Measurements from ENCODE around the gene CELF4. TPM values are rescaled to one million over a fixed set of nuclear protein-coding genes. Genes with fewer than 3 reads are reported as not detected.

Gene CELF4
- total RNA-seq, 1 experiment from 2014 or later = not detected

DNA sequence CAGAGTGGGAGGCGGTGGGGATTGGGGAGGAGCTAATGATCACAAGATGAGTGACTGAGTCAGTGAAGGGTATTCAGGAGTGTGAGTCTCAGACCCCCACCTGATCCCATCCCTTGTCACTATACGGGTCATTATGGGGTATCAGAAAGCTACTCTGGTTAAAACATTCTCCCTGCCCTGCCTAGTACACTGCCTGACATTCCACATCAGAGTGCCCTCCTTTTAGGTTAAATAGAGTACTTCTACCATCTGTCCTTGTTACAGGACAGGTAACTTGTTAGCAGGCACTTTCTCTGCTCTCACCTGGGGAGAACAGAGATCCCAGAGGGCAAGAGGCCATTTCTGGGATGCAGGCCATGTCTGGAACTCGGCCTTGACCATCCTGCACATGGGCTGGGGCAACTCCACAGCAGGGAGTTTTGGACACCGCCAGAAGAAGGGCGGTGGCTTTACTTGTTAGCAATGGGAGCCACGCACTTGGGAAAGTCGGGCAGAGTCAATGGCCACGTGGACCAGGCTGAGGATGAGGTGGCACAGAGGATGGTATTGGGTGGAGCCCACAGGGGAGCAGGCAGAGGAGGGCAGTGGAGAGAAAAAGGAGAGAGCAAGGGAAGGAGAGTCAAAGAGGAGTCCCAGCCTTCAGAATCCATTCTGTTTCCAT is 98.5 kb downstream of the CELF4 start:
- ATAC-seq (no peak), DNase-seq (ENCODE audit: low read depth, low spot score) (no peak)
- in situ Hi-C loops (cut with HindIII; ENCODE audit: low pct_unique_long_range_greater_than_20kb, low sequenced_read_pairs) = no loop called here
- no TSS peak for BruUV-seq (replicated peaks)
- H3K36me3 ChIP-seq (ENCODE audit: control insufficient read depth, insufficient read depth, low read length) = no peaks in the 10 kb centered on the region
- no peaks in the 10 kb centered on the region for H3K4me1 ChIP-seq (ENCODE audit: control insufficient read depth, insufficient read depth, low read length)
- intact Hi-C loops (cut with micrococcal nuclease; ENCODE audit: unreplicated experiment) = no loop called here
- 0 out of 2 replicates have a peak, but pooled peaks cover 2% of the 10 kb centered on the region for H3K27me3 ChIP-seq (ENCODE audit: control insufficient read depth, insufficient read depth, low read length)
- no peak overlapping the region for H3K4me3 ChIP-seq (ENCODE audit: low read depth in 2 of 2, low read length in 2 of 2)
- ChIA-PET POLR2A (no interaction called here), CTCF (no interaction called here)
- no peaks in the 10 kb centered on the region for H3K9me3 ChIP-seq (ENCODE audit: control insufficient read depth, insufficient read depth, low read depth, low read length)
- TF ChIP-seq POLR2AphosphoS5 (IDR thresholded peaks at IDR 0.05; ENCODE audit: low read depth, low read length) = no peak
- no peak for TF ChIP-seq TCF7L2 (IDR thresholded peaks at IDR 0.05; ENCODE audit: low read depth, low read length)
- TF ChIP-seq, protein P1, sequence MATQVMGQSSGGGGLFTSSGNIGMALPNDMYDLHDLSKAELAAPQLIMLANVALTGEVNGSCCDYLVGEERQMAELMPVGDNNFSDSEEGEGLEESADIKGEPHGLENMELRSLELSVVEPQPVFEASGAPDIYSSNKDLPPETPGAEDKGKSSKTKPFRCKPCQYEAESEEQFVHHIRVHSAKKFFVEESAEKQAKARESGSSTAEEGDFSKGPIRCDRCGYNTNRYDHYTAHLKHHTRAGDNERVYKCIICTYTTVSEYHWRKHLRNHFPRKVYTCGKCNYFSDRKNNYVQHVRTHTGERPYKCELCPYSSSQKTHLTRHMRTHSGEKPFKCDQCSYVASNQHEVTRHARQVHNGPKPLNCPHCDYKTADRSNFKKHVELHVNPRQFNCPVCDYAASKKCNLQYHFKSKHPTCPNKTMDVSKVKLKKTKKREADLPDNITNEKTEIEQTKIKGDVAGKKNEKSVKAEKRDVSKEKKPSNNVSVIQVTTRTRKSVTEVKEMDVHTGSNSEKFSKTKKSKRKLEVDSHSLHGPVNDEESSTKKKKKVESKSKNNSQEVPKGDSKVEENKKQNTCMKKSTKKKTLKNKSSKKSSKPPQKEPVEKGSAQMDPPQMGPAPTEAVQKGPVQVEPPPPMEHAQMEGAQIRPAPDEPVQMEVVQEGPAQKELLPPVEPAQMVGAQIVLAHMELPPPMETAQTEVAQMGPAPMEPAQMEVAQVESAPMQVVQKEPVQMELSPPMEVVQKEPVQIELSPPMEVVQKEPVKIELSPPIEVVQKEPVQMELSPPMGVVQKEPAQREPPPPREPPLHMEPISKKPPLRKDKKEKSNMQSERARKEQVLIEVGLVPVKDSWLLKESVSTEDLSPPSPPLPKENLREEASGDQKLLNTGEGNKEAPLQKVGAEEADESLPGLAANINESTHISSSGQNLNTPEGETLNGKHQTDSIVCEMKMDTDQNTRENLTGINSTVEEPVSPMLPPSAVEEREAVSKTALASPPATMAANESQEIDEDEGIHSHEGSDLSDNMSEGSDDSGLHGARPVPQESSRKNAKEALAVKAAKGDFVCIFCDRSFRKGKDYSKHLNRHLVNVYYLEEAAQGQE (IDR thresholded peaks at IDR 0.05; ENCODE audit: insufficient read depth in 1 of 2, low read depth in 2 of 2, low read length in 1 of 2) = no peak
- TF ChIP-seq SIN3A (IDR thresholded peaks at IDR 0.05; ENCODE audit: borderline replicate concordance, insufficient read depth, low read depth, low read length) = no peak
- TF ChIP-seq, protein P2, sequence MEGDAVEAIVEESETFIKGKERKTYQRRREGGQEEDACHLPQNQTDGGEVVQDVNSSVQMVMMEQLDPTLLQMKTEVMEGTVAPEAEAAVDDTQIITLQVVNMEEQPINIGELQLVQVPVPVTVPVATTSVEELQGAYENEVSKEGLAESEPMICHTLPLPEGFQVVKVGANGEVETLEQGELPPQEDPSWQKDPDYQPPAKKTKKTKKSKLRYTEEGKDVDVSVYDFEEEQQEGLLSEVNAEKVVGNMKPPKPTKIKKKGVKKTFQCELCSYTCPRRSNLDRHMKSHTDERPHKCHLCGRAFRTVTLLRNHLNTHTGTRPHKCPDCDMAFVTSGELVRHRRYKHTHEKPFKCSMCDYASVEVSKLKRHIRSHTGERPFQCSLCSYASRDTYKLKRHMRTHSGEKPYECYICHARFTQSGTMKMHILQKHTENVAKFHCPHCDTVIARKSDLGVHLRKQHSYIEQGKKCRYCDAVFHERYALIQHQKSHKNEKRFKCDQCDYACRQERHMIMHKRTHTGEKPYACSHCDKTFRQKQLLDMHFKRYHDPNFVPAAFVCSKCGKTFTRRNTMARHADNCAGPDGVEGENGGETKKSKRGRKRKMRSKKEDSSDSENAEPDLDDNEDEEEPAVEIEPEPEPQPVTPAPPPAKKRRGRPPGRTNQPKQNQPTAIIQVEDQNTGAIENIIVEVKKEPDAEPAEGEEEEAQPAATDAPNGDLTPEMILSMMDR (IDR thresholded peaks at IDR 0.05) = no peak
- H3K27ac ChIP-seq (ENCODE audit: low read length) = no peak overlapping the region

DNA sequence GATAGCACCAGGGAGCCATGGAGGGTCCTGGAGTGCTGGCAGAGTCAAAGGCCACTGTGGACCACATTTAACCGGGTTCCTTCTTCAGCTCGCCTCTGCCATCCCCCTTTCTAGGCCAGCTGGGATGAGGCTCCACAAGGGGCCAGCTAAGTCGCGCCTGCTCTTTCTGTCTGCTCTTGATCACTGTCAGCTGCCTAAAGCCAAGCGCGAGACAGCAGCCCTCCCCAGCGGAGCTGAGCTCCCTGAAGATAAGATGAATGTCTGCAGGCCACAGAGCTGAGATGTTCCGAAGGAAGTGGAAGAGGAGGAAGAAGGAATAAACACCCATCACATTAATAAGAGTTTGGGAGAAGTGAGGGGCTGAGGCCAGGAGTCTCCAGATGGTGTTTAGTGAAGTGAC is 99.6 kb downstream of the CELF4 start:
- intact Hi-C loops (cut with micrococcal nuclease; ENCODE audit: unreplicated experiment) (no loop called here), in situ Hi-C loops (cut with HindIII; ENCODE audit: low pct_unique_long_range_greater_than_20kb, low sequenced_read_pairs) (no loop called here)
- no peaks in the 10 kb centered on the region for H3K4me1 ChIP-seq (ENCODE audit: control insufficient read depth, insufficient read depth, low read length)
- DNase-seq (ENCODE audit: low read depth, low spot score) = no peak
- CTCF ChIA-PET = interaction anchor here (0.6 kb wide), 2 partner anchors 12 to 15 kb away, joined by 3 to 5 read pairs; no protein-coding TSS in a partner anchor
- BruUV-seq (replicated peaks) = no TSS peak
- H3K4me3 ChIP-seq (ENCODE audit: low read depth in 2 of 2, low read length in 2 of 2) = no peak overlapping the region
- ATAC-seq = no peak
- POLR2A ChIA-PET = interaction anchor here (0.6 kb wide), 2 partner anchors 16 to 22 kb away, joined by 6 to 9 read pairs; no protein-coding TSS in a partner anchor
- no peaks in the 10 kb centered on the region for H3K9me3 ChIP-seq (ENCODE audit: control insufficient read depth, insufficient read depth, low read depth, low read length)
- 0 out of 2 replicates have a peak, but pooled peaks cover 2% of the 10 kb centered on the region for H3K27me3 ChIP-seq (ENCODE audit: control insufficient read depth, insufficient read depth, low read length)
- H3K27ac ChIP-seq (ENCODE audit: low read length) = no peak overlapping the region
- no peaks in the 10 kb centered on the region for H3K36me3 ChIP-seq (ENCODE audit: control insufficient read depth, insufficient read depth, low read length)
- TF ChIP-seq POLR2AphosphoS5 (IDR thresholded peaks at IDR 0.05; ENCODE audit: low read depth, low read length) (no peak), TCF7L2 (IDR thresholded peaks at IDR 0.05; ENCODE audit: low read depth, low read length) (no peak), SIN3A (IDR thresholded peaks at IDR 0.05; ENCODE audit: borderline replicate concordance, insufficient read depth, low read depth, low read length) (no peak)
- TF ChIP-seq, protein P2 (IDR thresholded peaks at IDR 0.05) = no peak
- TF ChIP-seq, protein P1 (IDR thresholded peaks at IDR 0.05; ENCODE audit: insufficient read depth in 1 of 2, low read depth in 2 of 2, low read length in 1 of 2) = no peak
